ENCODE measurements around the gene CYP46A1.

- TF ChIP-seq, protein P1, sequence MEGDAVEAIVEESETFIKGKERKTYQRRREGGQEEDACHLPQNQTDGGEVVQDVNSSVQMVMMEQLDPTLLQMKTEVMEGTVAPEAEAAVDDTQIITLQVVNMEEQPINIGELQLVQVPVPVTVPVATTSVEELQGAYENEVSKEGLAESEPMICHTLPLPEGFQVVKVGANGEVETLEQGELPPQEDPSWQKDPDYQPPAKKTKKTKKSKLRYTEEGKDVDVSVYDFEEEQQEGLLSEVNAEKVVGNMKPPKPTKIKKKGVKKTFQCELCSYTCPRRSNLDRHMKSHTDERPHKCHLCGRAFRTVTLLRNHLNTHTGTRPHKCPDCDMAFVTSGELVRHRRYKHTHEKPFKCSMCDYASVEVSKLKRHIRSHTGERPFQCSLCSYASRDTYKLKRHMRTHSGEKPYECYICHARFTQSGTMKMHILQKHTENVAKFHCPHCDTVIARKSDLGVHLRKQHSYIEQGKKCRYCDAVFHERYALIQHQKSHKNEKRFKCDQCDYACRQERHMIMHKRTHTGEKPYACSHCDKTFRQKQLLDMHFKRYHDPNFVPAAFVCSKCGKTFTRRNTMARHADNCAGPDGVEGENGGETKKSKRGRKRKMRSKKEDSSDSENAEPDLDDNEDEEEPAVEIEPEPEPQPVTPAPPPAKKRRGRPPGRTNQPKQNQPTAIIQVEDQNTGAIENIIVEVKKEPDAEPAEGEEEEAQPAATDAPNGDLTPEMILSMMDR (conservative IDR thresholded peaks at IDR 0.05) = no peak
- no peak for TF ChIP-seq EZH2 (IDR thresholded peaks at IDR 0.05; ENCODE audit: low read depth)
These were observed 19.9 kb downstream of the CYP46A1 start for GRCh38 chr14:99704037-99704436.
